GM19438 (cell line): Measurements from ENCODE around the gene TLE2.
"Not testable (repeated sequence)": the region's sequence is repeated elsewhere in the genome, so short reads cannot be mapped to it uniquely, and the experiment has no call there.

Experiments used
- ATAC-seq: cut with Tn5 transposase; IDR thresholded peaks from one replicate; pipeline ENCODE4 v1.9.1; 2021; ENCODE audit warnings: low read depth; ENCODE audit not compliant: unreplicated experiment

TLE2 gene

DNA sequence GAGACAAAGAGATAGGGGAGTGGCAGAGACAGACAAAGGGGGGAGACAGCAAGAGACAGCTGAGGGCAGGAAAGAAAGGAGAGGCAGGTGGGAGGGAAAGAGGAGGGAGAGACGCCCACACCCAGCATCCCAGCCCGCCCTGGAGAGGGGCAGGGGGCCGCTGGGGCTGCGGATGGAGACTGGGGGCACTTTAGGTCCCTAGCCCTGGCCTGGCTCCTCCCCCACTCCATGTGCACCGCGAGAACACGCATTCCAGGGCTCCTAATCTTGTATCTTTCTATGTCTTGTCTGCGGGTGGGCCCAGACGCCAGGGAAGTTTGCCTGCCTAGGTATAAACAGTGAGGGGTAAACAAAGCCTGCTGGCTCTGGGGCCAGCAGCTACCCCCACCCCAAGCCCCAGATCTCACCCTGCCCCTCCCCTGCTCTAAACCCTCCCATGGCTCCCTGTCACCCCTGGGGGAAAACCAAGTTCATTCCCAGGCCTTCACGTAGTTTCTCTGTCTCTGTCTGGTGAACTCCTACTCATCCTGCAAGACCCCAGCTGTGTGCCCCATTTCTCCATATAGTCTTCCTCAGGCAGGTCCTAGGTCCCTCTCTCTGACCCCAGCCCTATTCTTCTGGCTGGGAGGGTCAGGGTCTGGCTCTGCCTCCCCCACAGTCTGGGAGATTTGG lies 27.5 kb upstream of the TLE2 start:
- no peak for ATAC-seq

DNA sequence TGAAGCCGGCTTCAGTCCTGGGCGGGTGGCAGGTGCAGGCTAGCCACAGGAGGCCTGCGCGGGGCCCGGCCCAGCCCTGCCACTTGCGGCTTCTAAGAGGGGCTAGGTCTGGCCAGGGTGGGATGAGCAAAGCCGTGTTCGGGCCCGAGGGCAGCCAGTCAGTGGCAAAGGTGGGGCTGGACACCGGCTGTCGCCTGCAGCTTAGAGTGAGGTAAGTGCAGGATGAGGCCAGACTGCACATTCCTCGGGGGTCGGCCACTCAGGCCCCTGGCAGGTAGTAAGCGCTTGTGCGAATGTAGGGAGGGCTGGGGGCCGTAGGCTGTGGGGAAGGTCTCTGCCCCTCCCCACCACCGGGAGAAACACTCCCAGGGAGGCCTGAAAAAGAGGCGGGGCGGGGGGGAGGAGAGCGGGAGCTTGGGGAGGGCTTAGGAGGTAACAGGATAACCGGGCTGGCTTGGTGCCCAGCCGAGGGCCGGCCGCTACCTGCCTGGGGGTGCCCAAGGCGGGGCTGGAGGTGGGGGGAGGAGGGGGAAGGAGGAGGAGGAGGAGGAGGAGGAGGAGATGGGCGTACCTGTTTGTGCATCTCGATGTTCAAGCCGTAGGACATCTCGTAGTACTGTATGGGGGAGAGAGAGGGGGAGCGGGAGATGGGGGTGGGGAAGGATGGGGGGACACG lies 26.8 kb upstream of the TLE2 start:
- ATAC-seq = no peak

DNA sequence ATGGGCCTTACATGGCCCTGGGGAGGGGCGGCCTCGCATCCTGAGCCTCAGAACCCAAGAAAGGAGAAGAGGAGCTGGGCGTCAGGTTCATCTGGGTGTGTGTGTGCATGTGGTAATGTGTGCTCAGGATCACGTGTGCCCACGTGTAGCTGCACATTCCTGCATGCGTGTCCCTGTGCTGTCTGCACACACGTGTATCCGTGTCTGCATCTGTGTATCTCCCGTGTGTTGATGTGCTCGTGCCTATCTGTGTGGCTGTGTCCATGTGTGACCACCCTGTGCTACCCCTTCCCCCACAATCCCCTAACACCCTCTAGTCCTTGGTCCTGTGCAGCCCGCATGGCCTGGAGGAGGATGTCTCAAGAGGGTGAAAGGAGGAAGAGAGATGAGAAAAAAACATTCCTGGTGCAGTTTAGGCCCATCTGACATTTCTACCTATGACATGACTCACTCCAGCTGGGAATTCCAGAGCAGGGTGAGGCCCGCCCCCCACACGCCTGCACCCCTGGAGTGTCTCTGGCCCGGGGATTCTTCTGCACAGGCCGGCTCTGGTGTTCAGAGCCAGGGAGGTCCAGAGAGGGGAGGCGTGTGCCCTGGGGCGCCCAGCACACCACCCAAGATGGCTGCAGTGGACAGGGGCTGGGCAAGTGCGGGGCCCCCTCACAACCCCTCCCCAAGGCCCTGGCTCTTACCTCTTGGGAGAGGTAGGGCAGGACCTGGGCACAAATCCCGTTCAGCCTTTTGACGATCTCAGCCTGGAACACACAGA lies 26.1 kb upstream of the TLE2 start:
- ATAC-seq = no peak

DNA sequence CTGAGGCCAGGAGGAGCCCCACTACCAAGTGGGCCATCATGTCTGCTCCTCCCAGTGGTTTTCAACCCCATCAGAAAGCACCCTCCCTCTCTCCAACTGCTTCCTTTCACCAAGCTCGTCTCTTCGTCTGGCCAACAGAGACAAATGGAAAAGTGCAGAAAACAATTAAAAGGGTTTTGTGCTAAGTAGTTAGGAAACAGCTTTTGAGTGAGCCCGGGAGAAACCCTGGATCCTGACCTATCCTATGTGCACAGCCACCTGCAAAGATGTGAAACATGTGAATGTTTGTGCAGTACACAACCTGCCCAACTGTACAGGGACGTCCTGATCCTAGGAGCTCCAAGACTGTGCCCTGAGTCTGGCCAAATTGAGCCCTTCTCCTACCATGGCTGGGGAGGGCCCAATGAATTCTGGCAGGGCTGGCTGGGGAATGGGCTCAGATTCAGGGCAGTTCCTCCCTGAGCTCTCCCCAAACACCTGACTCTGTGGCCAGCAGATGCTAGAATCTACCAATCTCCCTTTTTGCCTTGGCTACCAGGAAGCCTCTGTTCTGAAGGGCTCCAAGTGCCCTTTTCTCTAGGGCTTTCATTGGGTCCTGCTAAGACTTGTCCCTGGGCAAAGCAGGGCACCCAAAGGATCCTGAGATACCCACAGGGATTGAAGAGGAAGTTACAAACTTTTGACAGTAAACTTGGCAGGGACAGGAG lies 25.3 kb upstream of the TLE2 start:
- ATAC-seq = no peak

DNA sequence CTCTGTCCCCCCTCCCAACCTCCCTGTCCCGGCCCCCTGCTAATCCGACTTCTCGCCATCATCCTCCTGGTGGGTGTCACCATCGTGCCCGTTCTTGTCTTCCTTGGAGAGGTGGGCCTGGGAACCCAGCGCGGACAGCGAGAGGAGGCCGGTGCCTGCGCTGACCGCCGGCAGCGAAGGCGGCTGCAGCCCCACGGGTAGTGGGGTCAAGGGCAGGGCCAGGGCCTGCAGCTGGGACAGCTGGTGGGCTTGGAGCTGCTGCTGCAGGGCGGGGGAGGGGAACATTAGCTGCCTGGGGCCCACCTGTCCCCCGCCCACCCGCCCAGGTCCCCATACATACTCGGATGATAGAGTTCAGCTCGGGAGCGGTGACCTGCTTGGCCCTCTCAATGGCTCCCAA lies 24.7 kb upstream of the TLE2 start:
- no peak for ATAC-seq

DNA sequence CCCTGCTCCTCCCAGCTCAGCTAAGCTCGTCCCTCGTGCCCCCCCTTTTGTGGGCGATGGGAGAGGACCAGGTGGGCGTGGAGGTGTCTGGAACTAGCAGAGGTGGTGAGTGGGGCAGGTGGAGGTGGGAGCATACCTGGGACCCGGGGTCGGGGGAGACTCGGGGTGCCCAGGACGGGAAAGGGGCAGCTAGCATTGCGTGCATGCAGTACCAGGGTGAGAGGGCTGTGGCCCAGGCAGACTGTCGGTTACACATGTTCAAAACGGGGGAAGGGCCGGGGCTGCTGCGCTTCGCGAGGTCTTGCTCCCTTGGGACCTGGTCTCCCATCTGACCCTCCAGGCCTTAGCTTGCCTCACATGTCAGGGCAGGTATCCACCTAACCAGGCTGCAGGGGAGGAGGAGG lies 24.1 kb upstream of the TLE2 start:
- no peak for ATAC-seq

DNA sequence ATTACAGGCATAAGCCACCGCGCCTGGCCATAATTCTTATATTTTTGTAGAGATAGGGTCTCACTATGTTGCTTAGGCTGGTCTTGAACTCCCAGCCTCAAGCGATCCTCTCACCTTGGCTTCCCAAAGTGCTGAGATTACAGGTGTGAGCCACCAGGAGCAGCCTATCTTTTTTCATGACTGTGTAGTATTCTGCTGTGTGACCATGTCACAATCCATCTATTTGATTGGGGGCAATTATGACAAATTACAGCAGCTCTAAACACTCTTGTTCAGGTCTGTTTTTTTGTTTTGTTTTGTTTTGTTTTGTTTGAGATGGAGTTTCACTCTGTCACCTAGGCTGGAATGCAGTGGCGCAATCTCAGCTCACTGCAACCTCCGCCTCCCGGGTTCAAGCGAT lies 20.9 kb upstream of the TLE2 start:
- not testable (repeated sequence) for ATAC-seq

DNA sequence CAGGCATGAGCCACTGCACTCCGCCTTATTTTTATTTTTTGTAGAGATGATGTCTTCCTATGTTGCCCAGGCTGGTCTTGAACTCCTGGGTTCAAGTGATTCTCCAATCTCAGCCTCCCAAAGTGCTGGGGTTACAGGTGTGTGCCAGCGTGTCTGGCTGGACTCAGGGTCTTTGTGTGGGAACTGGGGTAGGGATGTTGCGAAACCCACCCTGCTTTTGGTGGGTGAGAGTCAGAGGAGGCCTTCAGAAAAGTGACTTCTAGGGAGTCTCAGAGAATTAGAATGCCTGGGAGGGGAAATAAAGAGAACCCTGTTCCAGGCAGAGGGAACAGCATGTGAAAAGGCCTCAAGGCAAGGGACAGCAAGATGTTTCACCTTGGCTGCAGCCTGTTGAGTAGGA lies 20.0 kb upstream of the TLE2 start:
- ATAC-seq = no peak

DNA sequence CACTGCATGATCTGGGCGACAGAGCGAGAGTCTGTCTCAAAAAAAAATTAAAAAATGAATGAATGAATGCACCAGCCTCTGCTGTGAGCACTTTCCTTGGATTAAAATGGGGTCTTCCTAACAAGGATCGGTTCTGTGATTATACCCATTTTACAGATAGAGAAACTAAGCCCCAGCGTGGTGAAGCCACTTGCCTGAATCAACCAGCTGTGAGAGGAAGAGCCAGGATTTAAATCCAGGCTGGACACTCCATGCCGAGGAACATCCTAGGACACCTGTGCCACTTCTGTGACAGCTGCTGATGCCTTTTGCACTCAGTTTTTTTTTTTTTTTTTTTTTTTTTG lies 19.1 kb upstream of the TLE2 start:
- ATAC-seq = no peak

DNA sequence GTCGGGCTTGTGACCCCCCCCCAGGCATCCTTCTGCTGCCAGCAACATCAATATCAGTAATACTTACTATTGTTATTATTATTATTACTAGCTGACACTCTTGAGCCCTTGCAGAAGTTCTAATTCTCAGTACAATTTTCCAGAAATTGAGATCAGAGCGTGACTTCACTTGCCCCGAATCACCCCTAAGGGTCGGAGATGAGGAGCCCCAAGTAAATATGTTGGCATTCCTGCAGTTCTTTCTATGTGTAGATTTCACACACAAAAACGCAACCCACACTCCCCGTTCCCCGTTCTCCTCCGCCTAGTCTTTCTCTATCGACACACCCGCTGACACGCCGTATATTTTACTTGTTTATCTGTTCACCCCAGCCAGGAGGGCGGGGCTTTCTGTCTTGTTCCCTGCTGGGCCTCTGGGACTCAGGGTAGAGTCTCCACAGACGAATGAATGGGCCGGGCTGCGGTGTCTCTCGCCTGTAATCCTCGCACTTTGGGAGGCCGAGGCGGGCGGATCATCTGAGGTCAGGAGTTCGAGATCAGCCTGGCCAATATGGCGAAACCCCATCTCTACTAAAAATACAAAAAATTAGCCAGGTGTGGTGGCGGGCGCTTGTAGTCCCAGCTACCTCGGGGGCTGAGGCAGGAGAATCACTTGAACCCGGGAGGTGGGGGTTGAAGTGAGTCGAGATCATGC lies 18.6 kb upstream of the TLE2 start:
- no peak for ATAC-seq

DNA sequence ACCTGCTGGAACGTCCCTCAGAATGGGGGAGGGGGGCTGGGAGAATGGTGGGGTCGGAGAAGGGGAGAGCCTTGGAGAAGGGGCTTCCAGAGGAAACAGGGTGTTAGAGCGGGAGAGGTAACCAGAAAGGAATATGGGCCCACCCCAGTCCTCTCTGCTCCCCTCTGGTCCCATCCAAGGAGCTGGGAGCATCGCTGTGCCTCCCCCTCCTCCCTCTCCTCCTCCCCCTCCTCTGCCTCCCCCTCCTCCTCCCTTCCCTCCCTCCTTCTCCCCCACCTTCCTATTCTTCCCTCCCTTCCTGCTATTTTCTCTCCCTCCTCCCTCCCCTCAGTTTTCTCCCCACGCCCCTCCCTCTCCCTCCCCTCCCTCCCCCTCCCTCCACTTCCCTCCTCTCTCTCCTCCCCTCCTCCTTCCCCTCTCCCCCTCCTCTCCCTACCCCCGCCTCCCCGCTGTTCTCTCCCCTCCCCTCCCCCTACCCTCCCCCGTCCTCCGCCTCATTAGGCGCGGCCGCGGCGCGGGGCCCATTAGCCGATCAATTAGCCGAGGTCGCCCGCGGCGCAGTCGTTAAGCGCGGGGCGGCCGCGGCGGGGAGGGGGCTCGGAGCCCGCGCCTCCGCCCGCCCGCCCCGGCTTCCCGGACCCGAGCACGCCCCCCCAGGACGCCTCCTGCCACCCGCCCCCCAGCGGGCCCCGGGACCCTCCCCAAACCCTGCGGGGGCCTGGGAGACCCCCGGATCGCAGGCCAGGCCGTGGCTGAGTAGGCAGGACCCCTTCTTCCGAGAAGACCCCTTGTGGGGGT lies 17.8 kb upstream of the TLE2 start:
- ATAC-seq = no peak

DNA sequence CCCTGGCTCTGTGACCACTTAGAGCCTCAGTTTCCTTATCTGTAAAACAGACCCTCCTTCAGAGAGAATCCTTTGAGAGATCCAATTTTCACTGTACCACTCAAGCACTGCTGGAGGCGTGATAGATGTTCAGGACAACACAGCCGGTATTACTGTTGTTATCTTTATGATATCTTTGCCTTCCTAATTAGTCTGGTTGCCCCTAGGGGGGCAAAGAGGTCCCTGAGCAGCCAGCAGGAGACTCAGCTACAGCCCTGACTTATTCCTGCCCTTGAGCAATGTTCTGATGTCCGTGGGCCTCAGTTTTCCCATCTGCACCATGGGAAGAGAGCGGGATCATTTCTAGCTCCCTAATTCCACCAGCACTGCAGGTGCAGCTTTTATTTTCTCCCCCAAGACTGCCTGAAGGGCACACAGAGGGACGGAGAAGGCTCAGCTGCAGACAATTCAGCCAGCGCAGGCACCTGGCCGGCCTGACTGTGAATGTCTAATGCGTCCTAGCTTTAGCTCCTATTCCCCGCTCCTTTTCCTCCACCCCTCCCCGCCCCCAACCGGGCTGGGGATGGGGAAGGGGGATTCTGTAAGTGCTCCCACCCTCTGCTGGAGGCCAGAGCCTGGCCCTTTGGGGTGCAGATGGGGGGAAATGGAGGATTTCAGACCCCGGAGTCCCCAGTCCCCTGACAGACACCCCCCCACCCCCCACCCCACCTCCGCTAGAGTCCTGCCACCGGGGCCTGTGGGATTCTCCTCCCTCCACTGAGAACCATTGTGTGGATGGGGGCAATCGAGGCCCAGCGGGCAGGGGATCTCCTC lies 17.0 kb upstream of the TLE2 start:
- no peak for ATAC-seq

DNA sequence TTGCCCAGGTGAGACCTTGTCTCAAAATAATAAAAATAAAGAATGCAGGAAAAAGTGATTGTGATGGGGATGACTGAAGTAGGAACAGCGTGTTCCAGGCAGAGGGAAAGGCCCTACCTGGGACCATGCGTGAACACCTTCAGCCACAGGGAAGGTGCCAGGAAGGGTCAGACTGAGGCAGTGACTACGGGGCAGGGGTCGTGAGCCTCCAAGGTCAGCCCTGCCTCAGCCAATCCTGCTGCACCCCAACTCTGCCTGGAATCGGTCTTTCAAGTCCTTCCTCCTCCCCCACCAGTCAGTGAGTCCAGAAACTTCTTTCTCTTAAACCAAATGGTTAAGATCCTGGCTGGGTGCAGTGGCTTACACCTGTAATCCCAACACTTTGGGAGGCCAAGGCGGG lies 16.1 kb upstream of the TLE2 start:
- no peak for ATAC-seq

DNA sequence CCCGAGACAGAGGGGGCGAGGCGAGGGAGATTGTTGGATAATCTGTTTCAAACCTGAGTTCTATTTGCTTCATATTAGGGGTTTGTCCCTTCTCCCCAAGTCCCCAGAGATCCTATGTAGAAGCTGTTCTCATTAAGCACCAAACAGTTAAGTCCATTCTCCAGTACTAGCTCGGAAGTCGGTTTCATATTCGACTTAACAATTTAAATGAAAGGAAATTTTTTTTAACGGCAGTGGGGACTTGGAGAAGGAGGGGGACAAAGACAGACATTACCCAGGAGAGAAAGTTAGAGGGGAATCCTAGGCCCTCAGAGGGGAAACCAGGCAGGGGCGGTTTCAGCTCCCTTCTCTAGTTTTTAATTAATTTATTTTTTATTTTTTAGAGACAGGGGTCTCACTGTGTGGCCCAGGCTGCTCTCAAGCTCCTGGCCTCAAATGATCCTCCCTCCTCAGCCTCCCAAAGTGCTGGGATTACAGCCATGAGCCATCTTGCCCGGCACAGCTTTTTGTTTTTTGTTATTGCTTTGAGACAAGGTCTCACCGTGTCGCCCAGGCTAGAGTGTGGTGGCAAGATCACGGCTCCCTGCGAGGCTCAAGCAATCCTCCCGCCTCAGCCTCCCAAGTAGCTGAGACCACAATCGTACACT lies 13.7 kb upstream of the TLE2 start:
- no peak for ATAC-seq

DNA sequence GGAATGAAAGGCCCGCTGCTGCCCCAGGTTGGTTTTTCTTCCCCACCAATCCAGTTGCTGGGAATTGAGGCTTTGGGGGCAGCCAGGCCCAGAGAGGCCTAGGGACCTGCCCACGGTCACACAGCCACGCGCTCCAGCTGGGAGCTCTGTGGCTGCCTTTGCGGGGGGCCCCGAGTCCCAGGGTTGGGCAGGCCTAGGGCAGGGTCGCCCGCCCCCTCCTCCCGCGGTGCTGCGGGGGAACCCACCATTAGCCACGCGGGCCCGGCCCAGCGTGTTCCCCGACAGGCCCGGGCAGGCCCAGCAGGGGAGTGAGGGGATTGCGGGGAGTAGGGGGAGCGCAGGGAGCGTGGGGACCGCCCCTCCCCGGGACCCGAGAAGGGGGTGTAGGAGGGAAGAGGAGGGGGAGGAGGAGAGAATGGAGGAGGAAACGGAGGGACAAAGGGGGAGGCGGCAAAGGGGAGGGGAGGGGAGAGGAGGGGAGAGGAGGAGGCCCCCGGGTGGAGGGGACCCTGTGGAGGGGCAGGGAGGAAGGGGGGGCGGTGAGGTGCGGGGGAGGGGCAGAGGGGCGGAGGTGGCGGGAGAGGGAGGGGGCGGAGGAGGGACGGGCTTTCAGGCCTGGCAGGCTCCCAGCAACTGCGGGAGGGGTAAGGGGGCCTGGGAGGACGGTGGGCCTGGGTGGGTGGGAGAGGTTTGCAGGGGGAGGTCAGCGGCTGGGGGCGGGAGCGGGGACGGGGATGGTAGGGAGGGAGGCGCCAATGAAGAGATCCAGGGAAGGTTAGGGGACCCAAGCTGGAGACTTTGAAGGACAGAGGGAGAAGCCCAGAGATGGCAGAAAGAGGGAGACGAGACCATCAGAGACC lies 12.9 kb upstream of the TLE2 start:
- ATAC-seq = no peak

DNA sequence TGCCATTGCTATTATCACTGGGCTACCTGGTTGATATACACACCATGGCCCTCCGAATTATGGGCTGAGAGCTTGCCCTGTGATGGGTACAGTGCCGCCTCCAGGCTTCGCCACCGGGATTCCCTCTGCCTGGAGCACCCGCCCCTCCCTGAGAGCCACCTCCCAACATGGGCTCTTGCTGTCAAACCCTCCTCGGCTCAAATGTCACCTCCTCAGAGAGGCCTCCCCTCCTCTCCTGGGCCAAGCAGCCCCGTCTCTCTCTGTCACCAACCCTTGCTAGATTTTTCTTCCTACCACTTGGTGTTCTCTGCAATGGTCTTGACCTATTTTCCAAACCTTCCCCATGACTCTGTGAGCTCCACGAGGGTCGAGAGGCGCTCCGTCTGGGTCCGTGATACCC lies 12.2 kb upstream of the TLE2 start:
- ATAC-seq = no peak

DNA sequence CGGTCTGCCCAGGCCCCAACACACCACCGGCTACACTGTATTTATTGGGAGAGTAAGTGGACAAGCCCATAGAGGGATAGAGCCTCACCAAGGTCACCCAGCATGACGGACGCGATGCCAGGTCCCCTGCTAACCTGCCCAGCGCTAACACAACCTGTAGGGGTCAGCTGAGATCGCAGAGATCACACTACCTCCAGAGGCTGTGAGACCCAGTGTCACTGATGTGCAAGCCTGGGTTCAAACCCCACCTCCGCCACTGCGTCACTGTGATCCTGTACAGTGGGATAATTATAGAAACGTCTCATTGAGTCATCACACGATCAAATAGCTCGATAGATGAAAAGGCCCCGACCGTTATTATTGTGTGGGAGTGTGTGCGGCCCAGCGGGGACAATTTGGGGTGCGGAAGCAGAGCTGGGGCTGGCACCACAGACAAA lies 10.6 kb upstream of the TLE2 start:
- ATAC-seq = no peak

DNA sequence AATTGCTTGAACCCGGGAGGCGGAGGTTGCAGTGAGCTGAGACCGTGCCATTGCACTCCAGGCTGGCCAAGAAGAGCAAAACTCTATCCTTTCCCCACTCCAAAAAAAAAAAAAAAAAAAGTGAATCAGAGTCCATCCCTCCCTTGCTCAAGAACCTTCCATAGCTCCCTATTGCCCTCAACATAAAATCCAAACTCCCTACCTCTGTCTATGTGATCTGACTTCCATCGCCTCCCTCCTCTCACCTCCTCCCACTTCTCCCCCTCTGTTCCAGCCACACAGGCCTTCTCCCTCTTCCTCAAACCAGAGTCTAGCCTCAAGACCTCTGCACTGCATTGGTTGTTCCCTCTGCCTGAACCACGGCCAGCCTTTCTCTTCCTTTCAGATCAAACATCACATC lies 10.0 kb upstream of the TLE2 start:
- no peak for ATAC-seq
